GM20431 (cell line): ENCODE measurements around the gene CFAP65.

Source experiments
- in situ Hi-C: fragments of 300-500 bp; cut with MseI, MboI; formaldehyde crosslinking; loops from one replicate; pipeline ENCODE4 v1.15.0; 2020; ENCODE audit warnings: low sequenced_read_pairs; ENCODE audit not compliant: unreplicated experiment

CFAP65 gene

GRCh38 chr2:218998414-218999002 lies 42.8 kb downstream of the CFAP65 start:
- in situ Hi-C loops: no loop called here

- in situ Hi-C loops: no loop called here
Measured at GRCh38 chr2:218997731-218998130, 43.6 kb downstream of the CFAP65 start.

GRCh38 chr2:218996937-218997336 lies 44.4 kb downstream of the CFAP65 start:
- in situ Hi-C loops: no loop called here

- in situ Hi-C loops: no loop called here
Measured at GRCh38 chr2:218995972-218996711, 45.2 kb downstream of the CFAP65 start.

- in situ Hi-C loops: no loop called here
Measured at GRCh38 chr2:218995561-218995960, 45.8 kb downstream of the CFAP65 start.

- in situ Hi-C loops: no loop called here
Measured at GRCh38 chr2:218993345-218994315, 47.7 kb downstream of the CFAP65 start, which contains the start of gene CRYBA2. Gene CRYBA2 (minus strand): TSS chr2:218993422. CDS start chr2:218993176, 246 bp downstream.

- in situ Hi-C loops: no loop called here
Measured at GRCh38 chr2:218992703-218993344, 48.5 kb downstream of the CFAP65 start.

- in situ Hi-C loops: no loop called here
Measured at GRCh38 chr2:218992196-218992595, 49.1 kb downstream of the CFAP65 start.

- in situ Hi-C loops: no loop called here
Measured at GRCh38 chr2:218991674-218992168, 49.6 kb downstream of the CFAP65 start.

GRCh38 chr2:218990612-218991011 lies 50.7 kb downstream of the CFAP65 start:
- in situ Hi-C loops: no loop called here

- in situ Hi-C loops: no loop called here
Measured at GRCh38 chr2:218990052-218990451, 51.3 kb downstream of the CFAP65 start.

GRCh38 chr2:218988650-218989049 lies 52.7 kb downstream of the CFAP65 start:
- in situ Hi-C loops: no loop called here

- in situ Hi-C loops: no loop called here
Measured at GRCh38 chr2:218988164-218988563, 53.2 kb downstream of the CFAP65 start.

GRCh38 chr2:218986148-218986761 lies 55.1 kb downstream of the CFAP65 start:
- in situ Hi-C loops: no loop called here

GRCh38 chr2:218985325-218986091 lies 55.8 kb downstream of the CFAP65 start:
- in situ Hi-C loops: no loop called here

- in situ Hi-C loops: no loop called here
Measured at GRCh38 chr2:218985021-218985324, 56.3 kb downstream of the CFAP65 start, which contains the start of gene FEV. Gene FEV (minus strand): TSS chr2:218985184. CDS start chr2:218985075, 109 bp downstream.

- in situ Hi-C loops: no loop called here
Measured at GRCh38 chr2:218984239-218985020, 56.9 kb downstream of the CFAP65 start.

GRCh38 chr2:218983934-218984238 lies 57.4 kb downstream of the CFAP65 start:
- in situ Hi-C loops: no loop called here
